ENCODE measurements around the gene MFAP1. TPM values are rescaled to one million over a fixed set of nuclear protein-coding genes. Genes with fewer than 3 reads are reported as not detected.

Gene MFAP1
- total and polyA plus RNA-seq, 2 experiments from 2014 or later, result 24.5 to 34.9 TPM

GRCh38 chr15:43873651-43874050 lies 49.2 kb upstream of the MFAP1 start (continued):
- no peak for TF ChIP-seq CTCF (conservative IDR thresholded peaks at IDR 0.05; ENCODE audit: low read depth in 2 of 2)
- no peak for TF ChIP-seq JUNB (IDR thresholded peaks at IDR 0.05; ENCODE audit: unreplicated experiment)
- no peak for TF ChIP-seq EZH2phosphoT487 (IDR thresholded peaks at IDR 0.05; ENCODE audit: unreplicated experiment)

- ATAC-seq (peak; percentile 97), DNase-seq (ENCODE audit: low spot score) (peak; percentile 92)
- Histone ChIP-seq H3K4me2 (no peak overlapping the region), H3F3A (replicated peaks; ENCODE audit: low read depth) (no peaks in the 10 kb centered on the region), H3K79me2 (replicated peaks; ENCODE audit: insufficient read depth) (no peaks in the 10 kb centered on the region), H2AFZ (no peak overlapping the region), H4K20me1 (replicated peaks; ENCODE audit: insufficient read depth) (no peaks in the 10 kb centered on the region), H3K36me3 (ENCODE audit: insufficient read depth) (no peaks in the 10 kb centered on the region; the same call in 1 of the 2 replicates), H3K9me2 (ENCODE audit: insufficient read depth) (no peaks in the 10 kb centered on the region), H3K27ac (ENCODE audit: low read depth) (no peak overlapping the region), H3K4me3 (no peak overlapping the region), H3K4me1 (ENCODE audit: insufficient read depth) (no peaks in the 10 kb centered on the region), H3K27me3 (ENCODE audit: insufficient read depth) (no peaks in the 10 kb centered on the region)
- no peak overlapping the region for H3K27ac Mint-ChIP-seq
- H3K36me3 Mint-ChIP-seq (ENCODE audit: low read depth), result peaks cover 7% of the 10 kb centered on the region; the same call in 1 of the 3 replicates
- H3K4me1 Mint-ChIP-seq, result no peaks in the 10 kb centered on the region
- H3K27me3 Mint-ChIP-seq (ENCODE audit: insufficient read depth, low read depth, poor library complexity), result peaks cover 2% of the 10 kb centered on the region
- H3K9me3 Mint-ChIP-seq, result no peaks in the 10 kb centered on the region
- no peak overlapping the region for H3K4me3 Mint-ChIP-seq
- no peak for TF ChIP-seq ETS1 (IDR thresholded peaks at IDR 0.05)
- peak; percentile 81 to 86 for TF ChIP-seq CTCF (conservative IDR thresholded peaks at IDR 0.05; ENCODE audit: low read depth in 2 of 2)
Observed at GRCh38 chr15:43872416-43873020, 48.0 kb upstream of the MFAP1 start.

GRCh38 chr15:43871835-43872234 lies 47.3 kb upstream of the MFAP1 start:
- Histone ChIP-seq H2AFZ (no peak overlapping the region), H3K4me1 (ENCODE audit: insufficient read depth) (no peaks in the 10 kb centered on the region), H3K9me2 (ENCODE audit: insufficient read depth) (no peaks in the 10 kb centered on the region), H3K4me2 (no peak overlapping the region), H3K36me3 (ENCODE audit: insufficient read depth) (no peaks in the 10 kb centered on the region; the same call in 1 of the 2 replicates), H3F3A (replicated peaks; ENCODE audit: low read depth) (no peaks in the 10 kb centered on the region), H3K27ac (ENCODE audit: low read depth) (no peak overlapping the region), H4K20me1 (replicated peaks; ENCODE audit: insufficient read depth) (no peaks in the 10 kb centered on the region), H3K79me2 (replicated peaks; ENCODE audit: insufficient read depth) (no peaks in the 10 kb centered on the region), H3K4me3 (no peak overlapping the region), H3K27me3 (ENCODE audit: insufficient read depth) (no peaks in the 10 kb centered on the region)
- TF ChIP-seq CTCF (conservative IDR thresholded peaks at IDR 0.05; ENCODE audit: low read depth in 2 of 2) (no peak), REST (IDR thresholded peaks at IDR 0.05; ENCODE audit: unreplicated experiment) (no peak), EZH2phosphoT487 (IDR thresholded peaks at IDR 0.05; ENCODE audit: unreplicated experiment) (no peak), ZNF331 (CRISPR knock-in tag; IDR thresholded peaks at IDR 0.05; ENCODE audit: low read depth) (no peak), ZNF114 (CRISPR knock-in tag; IDR thresholded peaks at IDR 0.05) (no peak)
- H3K36me3 Mint-ChIP-seq (ENCODE audit: low read depth), result peaks cover 7% of the 10 kb centered on the region; the same call in 1 of the 3 replicates
- no peak for ATAC-seq
- no peak overlapping the region for H3K27ac Mint-ChIP-seq
- H3K9me3 Mint-ChIP-seq, result no peaks in the 10 kb centered on the region
- H3K4me3 Mint-ChIP-seq, result no peak overlapping the region
- no peaks in the 10 kb centered on the region for H3K4me1 Mint-ChIP-seq
- H3K27me3 Mint-ChIP-seq (ENCODE audit: insufficient read depth, low read depth, poor library complexity), result peaks cover 2% of the 10 kb centered on the region
- no peak for DNase-seq (ENCODE audit: low spot score)
